GM21526 (cell line): ENCODE measurements around the gene PAWR.
"Not testable (repeated sequence)": the region's sequence is repeated elsewhere in the genome, so short reads cannot be mapped to it uniquely, and the experiment has no call there.

Source experiments
- ATAC-seq: cut with Tn5 transposase; IDR thresholded peaks from one replicate; pipeline ENCODE4 v1.9.1; 2021; ENCODE audit warnings: moderate library complexity; ENCODE audit not compliant: unreplicated experiment, low FRiP score

Gene PAWR

GRCh38 chr12:79555028-79555925, 135.5 kb downstream of the PAWR start:
- ATAC-seq, result no peak

- ATAC-seq, result no peak
Observed at GRCh38 chr12:79553863-79554574, 136.7 kb downstream of the PAWR start.

GRCh38 chr12:79552192-79552591, 138.6 kb downstream of the PAWR start:
- ATAC-seq, result no peak

- ATAC-seq, result no peak
Observed at GRCh38 chr12:79549531-79550271, 141.1 kb downstream of the PAWR start.

GRCh38 chr12:79548610-79548924, 142.2 kb downstream of the PAWR start:
- no peak for ATAC-seq

GRCh38 chr12:79547735-79548609, 142.8 kb downstream of the PAWR start:
- no peak for ATAC-seq

- no peak for ATAC-seq
Observed at GRCh38 chr12:79547044-79547734, 143.6 kb downstream of the PAWR start.

- ATAC-seq, result no peak
Observed at GRCh38 chr12:79546466-79547043, 144.2 kb downstream of the PAWR start.

GRCh38 chr12:79544439-79544838, 146.3 kb downstream of the PAWR start:
- ATAC-seq, result not testable (repeated sequence)

- no peak for ATAC-seq
Observed at GRCh38 chr12:79537675-79538074, 153.1 kb downstream of the PAWR start.

GRCh38 chr12:79535751-79536150, 155.0 kb downstream of the PAWR start:
- ATAC-seq, result no peak
